Glutamatergic neuron (in vitro differentiated cells): Measurements from ENCODE around the gene ADIPOR2. TPM values are rescaled to one million over a fixed set of nuclear protein-coding genes. Genes with fewer than 3 reads are reported as not detected.

Source experiments
- DNase-seq: peaks from one replicate; pipeline ENCODE4 v3.0.0; 2022
- H3K27ac Mint-ChIP-seq: one replicate; pipeline ENCODE4 v1.8.0; 2020; ENCODE audit warnings: mild to moderate bottlenecking, mixed read lengths, inconsistent platforms; ENCODE audit not compliant: unreplicated experiment
- H3K27me3 Mint-ChIP-seq: one replicate; pipeline ENCODE4 v1.8.0; 2020; ENCODE audit warnings: mild to moderate bottlenecking, moderate library complexity, mixed read lengths, inconsistent platforms; ENCODE audit not compliant: unreplicated experiment
- H3K36me3 Mint-ChIP-seq: one replicate; pipeline ENCODE4 v1.8.0; 2020; ENCODE audit warnings: mild to moderate bottlenecking, mixed read lengths, inconsistent platforms; ENCODE audit not compliant: unreplicated experiment
- H3K4me1 Mint-ChIP-seq: one replicate; pipeline ENCODE4 v1.8.0; 2020; ENCODE audit warnings: mild to moderate bottlenecking, low read depth, mixed read lengths, inconsistent platforms; ENCODE audit not compliant: unreplicated experiment
- H3K4me3 Mint-ChIP-seq: one replicate; pipeline ENCODE4 v1.8.0; 2020; ENCODE audit warnings: mild to moderate bottlenecking, mixed read lengths, inconsistent platforms; ENCODE audit not compliant: unreplicated experiment
- H3K9me3 Mint-ChIP-seq: one replicate; pipeline ENCODE4 v1.8.0; 2020; ENCODE audit warnings: mild to moderate bottlenecking, moderate library complexity, mixed read lengths, inconsistent platforms; ENCODE audit not compliant: unreplicated experiment
- total RNA-seq: library from RNA; stranded (reverse); fragmentation: NEBNext Ultra II Directional; extraction: Animal tissue kit (Norgen Biotek cat#: 25700); gene quantifications from one replicate; pipeline ENCODE4 v1.2.1, GENCODE V29; 2021; ENCODE audit not compliant: unreplicated experiment
- TF ChIP-seq, protein P1 (sequence below): fragments of 200-600 bp; sonication (generic); IDR thresholded peaks from one replicate; pipeline ENCODE4 v1.5.0; 2021; ENCODE audit not compliant: partially characterized antibody, unreplicated experiment

The ADIPOR2 gene
- total RNA-seq, 1 donor from 2014 or later: 43.3 TPM

DNA sequence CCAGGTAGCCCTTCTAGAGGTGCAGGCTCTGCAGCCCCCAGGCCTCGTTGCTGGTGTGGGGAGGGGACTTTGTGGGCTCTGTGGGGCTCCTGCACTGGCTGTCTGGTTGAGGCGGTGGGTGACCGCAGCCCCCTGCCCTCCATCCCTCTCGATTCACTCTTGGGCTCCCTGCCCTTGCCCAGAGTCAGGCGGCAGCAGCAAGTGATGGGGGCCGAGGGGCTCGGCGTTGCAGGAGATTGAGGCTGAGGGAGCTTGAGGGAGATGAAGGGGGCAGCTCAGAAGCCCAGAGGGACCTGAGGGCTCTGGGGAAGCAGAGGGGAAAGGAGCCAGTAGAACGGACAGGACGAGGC, 120.0 kb downstream of the ADIPOR2 start:
- peaks cover 6% of the 10 kb centered on the region for H3K36me3 Mint-ChIP-seq
- H3K27ac Mint-ChIP-seq: no peak overlapping the region
- peaks cover 4% of the 10 kb centered on the region for H3K4me1 Mint-ChIP-seq
- TF ChIP-seq, protein P1, sequence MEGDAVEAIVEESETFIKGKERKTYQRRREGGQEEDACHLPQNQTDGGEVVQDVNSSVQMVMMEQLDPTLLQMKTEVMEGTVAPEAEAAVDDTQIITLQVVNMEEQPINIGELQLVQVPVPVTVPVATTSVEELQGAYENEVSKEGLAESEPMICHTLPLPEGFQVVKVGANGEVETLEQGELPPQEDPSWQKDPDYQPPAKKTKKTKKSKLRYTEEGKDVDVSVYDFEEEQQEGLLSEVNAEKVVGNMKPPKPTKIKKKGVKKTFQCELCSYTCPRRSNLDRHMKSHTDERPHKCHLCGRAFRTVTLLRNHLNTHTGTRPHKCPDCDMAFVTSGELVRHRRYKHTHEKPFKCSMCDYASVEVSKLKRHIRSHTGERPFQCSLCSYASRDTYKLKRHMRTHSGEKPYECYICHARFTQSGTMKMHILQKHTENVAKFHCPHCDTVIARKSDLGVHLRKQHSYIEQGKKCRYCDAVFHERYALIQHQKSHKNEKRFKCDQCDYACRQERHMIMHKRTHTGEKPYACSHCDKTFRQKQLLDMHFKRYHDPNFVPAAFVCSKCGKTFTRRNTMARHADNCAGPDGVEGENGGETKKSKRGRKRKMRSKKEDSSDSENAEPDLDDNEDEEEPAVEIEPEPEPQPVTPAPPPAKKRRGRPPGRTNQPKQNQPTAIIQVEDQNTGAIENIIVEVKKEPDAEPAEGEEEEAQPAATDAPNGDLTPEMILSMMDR: no peak
- no peak for DNase-seq
- peaks cover 4% of the 10 kb centered on the region for H3K9me3 Mint-ChIP-seq
- H3K4me3 Mint-ChIP-seq: no peak overlapping the region
- H3K27me3 Mint-ChIP-seq: peaks cover 12% of the 10 kb centered on the region

DNA sequence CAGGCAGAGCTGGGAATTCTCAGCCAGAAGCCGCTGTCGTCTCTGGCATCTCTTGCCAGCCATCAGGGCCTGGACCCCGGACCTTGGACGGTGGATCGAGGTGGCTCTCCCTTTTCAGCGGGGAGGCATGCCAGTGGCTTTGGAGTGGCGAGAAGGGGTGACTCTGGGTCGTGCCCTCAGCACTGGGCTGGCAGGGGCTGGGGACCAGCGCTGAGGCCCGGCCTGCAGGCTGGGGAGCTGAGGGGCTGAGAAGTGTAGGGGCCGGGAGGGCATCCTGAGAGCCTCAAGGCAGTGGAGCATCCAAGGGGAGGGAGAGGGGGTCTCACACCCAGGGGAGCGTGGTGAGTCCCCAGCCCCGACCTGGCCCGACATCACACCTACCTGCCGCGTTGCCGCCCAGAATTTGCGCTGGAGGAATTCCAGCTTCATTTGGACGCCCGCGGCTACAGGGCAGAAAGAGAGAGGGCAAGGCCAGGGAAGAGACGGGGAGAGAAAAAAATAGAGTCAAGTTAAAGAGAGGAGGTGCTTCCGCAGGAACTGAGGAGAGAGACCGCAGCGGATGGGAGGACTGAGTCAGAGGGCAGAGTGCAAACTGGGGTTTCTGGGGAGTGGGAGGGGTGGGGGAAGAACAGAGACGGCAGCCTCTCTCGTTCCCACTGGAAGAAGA, 120.5 kb downstream of the ADIPOR2 start:
- peaks cover 6% of the 10 kb centered on the region for H3K36me3 Mint-ChIP-seq
- H3K4me1 Mint-ChIP-seq: peaks cover 6% of the 10 kb centered on the region
- no peak for DNase-seq
- no peak overlapping the region for H3K4me3 Mint-ChIP-seq
- TF ChIP-seq, protein P1: no peak
- peaks cover 12% of the 10 kb centered on the region for H3K27me3 Mint-ChIP-seq
- H3K27ac Mint-ChIP-seq: no peak overlapping the region
- H3K9me3 Mint-ChIP-seq: peaks cover 4% of the 10 kb centered on the region

DNA sequence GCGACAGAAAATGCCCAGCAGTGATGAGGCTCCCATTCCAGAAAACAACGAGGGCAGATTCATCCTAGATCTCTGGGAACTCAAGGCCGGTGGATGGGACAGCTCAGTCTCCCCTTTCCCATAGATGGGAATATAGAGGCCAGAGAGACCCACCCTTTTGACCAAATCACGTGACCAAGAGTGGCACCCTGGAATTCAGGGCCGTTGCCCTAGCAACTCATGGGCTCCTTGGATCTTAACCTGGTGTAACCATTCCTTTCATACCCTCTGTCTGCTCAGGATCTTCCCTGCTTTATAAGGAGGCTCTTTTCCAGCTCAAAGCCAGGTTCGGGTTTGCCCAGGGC, 121.0 kb downstream of the ADIPOR2 start:
- no peak for DNase-seq
- Mint-ChIP-seq H3K36me3 (peaks cover 6% of the 10 kb centered on the region), H3K4me3 (no peak overlapping the region), H3K9me3 (peaks cover 4% of the 10 kb centered on the region), H3K4me1 (peaks cover 6% of the 10 kb centered on the region), H3K27me3 (peaks cover 12% of the 10 kb centered on the region), H3K27ac (no peak overlapping the region)
- TF ChIP-seq, protein P1: no peak

DNA sequence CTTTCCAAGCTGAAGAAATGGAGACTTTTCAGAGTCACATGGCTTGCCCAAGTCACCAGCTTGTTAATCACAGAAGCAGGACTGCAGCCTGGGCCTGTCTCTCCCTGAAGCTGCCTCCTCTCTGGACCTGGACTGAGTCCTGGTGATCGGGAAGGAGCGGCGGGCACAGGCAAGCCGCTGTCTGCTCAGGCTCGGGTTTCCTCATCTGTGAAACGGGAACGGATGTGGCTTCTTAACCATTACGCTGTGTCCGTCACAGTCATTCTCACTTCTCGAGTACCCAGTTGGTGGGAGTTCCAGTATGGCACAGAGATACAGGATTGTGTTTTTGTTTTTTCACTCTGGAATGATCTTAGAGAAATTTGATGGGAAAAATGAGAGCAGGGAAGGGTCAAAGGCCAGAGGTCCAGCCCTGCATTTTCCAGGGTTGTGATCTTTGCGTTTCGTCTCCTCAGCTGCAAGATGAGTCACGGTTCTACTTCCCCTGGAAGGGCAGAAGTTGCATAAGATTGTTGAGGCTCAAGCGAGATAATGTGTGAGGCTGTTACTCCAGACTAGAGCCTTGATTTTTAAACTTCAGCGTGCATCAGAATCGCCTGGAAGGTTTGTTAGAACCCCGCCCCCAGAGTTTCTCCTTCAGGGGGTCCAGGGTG, 121.9 kb downstream of the ADIPOR2 start:
- Mint-ChIP-seq H3K27me3 (peaks cover 12% of the 10 kb centered on the region), H3K4me3 (no peak overlapping the region), H3K36me3 (peaks cover 6% of the 10 kb centered on the region), H3K9me3 (peaks cover 4% of the 10 kb centered on the region), H3K4me1 (peaks cover 4% of the 10 kb centered on the region), H3K27ac (no peak overlapping the region)
- DNase-seq: no peak
- TF ChIP-seq, protein P1: no peak

DNA sequence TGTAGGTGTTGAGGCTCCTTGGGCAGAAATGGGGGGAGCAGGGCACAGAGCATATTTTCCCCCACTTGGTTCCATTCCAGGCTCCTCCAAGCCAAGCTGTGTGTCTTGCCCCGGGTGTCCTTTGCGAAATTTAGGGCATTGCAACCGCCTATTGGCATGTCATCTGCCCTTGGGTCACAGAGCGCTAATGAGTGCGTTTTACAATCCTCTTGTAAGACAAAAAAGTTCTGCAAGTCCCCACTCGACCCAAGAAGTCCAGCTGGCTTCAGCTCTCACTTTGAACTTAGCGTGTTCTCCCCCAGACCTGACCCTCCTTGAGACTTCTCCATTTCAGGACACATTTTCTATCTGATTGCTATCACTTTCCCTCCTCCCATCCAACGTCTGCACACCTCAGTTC, 123.4 kb downstream of the ADIPOR2 start:
- H3K27me3 Mint-ChIP-seq: peaks cover 15% of the 10 kb centered on the region
- H3K4me3 Mint-ChIP-seq: no peak overlapping the region
- DNase-seq: no peak
- H3K27ac Mint-ChIP-seq: no peak overlapping the region
- peaks cover 5% of the 10 kb centered on the region for H3K9me3 Mint-ChIP-seq
- TF ChIP-seq, protein P1: no peak
- H3K36me3 Mint-ChIP-seq: peaks cover 6% of the 10 kb centered on the region
- peaks cover 8% of the 10 kb centered on the region for H3K4me1 Mint-ChIP-seq
